Skeletal muscle cell (primary cell): ENCODE measurements around the gene FIBIN.
A peak's percentile ranks its signal among the peaks of the same experiment; 100 is the strongest.
"Not testable (repeated sequence)": the region's sequence is repeated elsewhere in the genome, so short reads cannot be mapped to it uniquely, and the experiment has no call there.

Experiments
- DNase-seq: peaks from one replicate; pipeline ENCODE4 v3.0.0-alpha.2; 2010; ENCODE audit warnings: low read depth
- H3K4me3 ChIP-seq: 2 replicates; pipeline ENCODE4 v1.5.1; 2011; ENCODE audit warnings: low read depth, mild to moderate bottlenecking, control low read depth, low read length, moderate library complexity

The FIBIN gene

GRCh38 chr11:26974996-26975395, 18.9 kb upstream of the FIBIN start:
- H3K4me3 ChIP-seq: no peak overlapping the region
- DNase-seq: no peak

DNA sequence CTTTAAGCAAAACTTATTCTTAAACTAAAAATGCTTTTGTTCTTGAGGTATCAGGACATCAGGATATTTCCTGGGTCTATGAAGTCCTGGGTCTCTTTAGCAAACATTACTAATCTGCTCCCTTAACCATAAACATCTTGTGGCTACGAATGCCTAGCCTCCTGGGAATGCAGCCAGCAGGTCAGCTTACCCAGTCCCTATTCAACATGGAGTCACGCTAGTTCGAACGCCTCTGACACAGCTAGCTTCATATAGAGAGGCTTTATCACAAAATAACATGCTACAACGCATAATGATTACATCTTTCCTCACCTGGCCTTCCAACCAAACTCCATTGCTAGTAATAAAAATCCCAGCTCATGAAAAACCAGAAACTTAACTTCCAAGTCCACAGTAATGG, 17.5 kb upstream of the FIBIN start:
- no peak for DNase-seq

DNA sequence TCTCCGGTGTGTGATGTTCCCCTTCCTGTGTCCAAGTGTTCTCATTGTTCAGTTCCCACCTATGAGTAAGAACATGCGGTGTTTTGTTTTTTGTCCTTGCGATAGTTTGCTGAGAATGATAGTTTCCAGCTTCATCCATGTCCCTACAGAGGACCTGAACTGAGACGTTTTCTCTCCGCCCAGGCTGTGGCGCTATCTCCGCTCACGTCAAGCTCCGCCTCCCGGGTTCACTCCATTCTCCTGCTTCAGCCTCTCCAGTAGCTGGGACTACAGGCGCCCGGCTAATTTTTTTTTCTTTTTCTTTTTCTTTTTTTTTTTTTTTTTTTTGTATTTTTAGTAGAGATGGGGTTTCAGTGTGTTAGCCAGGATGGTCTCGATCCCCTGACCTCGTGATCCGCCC, 16.7 kb upstream of the FIBIN start:
- not testable (repeated sequence) for DNase-seq

More for the DNA sequence above, 17.5 kb upstream of the FIBIN start:
- no peak overlapping the region for H3K4me3 ChIP-seq

DNA sequence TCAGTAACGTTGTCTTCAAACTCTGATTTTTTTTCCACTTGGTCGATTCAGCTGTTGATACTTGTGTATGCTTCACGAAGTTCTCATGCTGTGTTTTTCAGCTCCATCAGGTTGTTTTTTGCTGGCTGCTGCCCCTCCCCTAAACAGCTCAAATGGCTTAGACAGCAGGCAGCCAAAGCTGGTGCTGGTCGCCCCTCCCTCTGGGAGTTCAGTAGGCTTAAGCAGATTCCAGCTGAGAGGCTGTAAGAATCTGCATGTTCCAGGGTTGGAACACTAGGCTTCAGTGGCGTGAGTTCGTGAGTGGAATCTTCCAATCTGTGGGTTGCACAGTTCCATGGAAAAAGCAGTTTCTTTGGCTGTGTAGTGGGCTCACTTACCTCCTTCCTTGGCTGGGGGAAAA, 10.3 kb upstream of the FIBIN start:
- H3K4me3 ChIP-seq: no peak overlapping the region
- no peak for DNase-seq

More for the DNA sequence above, 16.7 kb upstream of the FIBIN start:
- H3K4me3 ChIP-seq: not testable (repeated sequence)

DNA sequence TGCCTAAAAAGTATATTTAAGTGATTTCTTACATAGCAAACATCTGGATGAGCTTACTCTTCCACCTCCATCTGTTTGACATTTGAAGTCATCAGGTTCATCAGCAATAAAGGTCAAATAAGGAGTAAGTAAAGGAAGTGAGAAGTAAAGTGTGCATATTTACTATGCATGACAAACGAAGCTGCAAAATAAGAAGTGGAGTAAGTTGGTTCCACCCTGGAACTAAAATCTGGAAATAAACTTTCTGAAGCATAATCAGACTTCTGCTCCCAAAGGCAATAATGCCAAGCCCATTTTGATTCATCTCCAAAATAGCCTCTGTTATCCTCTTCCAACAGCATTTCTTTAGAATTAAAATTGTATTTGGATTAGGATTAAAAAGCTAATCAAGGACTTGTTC, 8.4 kb upstream of the FIBIN start:
- no peak overlapping the region for H3K4me3 ChIP-seq

GRCh38 chr11:26985943-26986342, 8.0 kb upstream of the FIBIN start:
- no peak overlapping the region for H3K4me3 ChIP-seq
- DNase-seq: no peak

More for the DNA sequence above, 8.4 kb upstream of the FIBIN start:
- no peak for DNase-seq

DNA sequence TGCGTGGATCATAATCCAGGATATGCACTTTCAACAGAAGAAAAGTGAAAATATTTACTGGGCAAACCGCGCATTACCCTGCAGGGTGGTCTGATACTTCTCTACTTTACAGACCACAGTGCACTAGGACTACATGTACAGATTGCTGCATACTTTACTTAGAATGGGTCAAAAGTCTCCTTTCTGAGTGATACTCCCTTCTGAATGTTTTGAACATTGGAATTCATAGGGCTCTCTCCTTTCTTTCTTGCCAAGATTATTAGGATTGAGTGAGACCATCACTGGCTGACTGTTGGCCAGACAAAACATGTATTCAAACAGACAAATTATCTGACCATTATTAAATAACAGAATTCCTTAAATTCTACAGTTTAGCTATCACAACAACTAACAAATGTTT, 6.6 kb upstream of the FIBIN start:
- no peak for DNase-seq
- H3K4me3 ChIP-seq: no peak overlapping the region

DNA sequence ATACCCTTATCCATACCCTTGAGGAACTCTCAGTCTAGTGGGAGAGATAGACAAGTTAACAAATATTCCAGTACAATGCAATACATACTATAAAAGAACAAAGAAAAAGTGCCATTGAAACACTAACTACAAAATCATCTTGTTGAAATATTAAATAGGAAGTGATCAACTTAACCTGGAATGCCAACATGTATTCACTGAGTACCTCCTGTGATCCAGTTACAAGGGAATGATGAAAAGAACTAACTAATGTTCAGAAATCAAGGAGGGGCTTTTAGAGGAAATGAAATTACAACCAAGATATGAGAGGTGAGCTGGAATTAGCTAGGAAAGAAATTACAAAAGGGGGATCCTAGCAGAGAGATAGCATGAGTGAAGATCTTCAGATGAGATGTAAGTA, 6.2 kb upstream of the FIBIN start:
- H3K4me3 ChIP-seq: no peak overlapping the region
- DNase-seq: no peak

- H3K4me3 ChIP-seq: no peak overlapping the region
- DNase-seq: peak; percentile 83
Measured at GRCh38 chr11:26992031-26992541, 1.8 kb upstream of the FIBIN start.

DNA sequence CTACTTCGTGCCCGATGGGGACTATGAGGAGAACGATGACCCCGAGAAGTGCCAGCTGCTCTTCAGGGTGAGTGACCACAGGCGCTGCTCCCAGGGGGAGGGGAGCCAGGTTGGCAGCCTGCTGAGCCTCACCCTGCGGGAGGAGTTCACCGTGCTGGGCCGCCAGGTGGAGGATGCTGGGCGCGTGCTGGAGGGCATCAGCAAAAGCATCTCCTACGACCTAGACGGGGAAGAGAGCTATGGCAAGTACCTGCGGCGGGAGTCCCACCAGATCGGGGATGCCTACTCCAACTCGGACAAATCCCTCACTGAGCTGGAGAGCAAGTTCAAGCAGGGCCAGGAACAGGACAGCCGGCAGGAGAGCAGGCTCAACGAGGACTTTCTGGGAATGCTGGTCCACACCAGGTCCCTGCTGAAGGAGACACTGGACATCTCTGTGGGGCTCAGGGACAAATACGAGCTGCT, 751 bp downstream of the FIBIN start:
- DNase-seq: no peak
- peak overlapping the region; percentile 81 for H3K4me3 ChIP-seq

DNA sequence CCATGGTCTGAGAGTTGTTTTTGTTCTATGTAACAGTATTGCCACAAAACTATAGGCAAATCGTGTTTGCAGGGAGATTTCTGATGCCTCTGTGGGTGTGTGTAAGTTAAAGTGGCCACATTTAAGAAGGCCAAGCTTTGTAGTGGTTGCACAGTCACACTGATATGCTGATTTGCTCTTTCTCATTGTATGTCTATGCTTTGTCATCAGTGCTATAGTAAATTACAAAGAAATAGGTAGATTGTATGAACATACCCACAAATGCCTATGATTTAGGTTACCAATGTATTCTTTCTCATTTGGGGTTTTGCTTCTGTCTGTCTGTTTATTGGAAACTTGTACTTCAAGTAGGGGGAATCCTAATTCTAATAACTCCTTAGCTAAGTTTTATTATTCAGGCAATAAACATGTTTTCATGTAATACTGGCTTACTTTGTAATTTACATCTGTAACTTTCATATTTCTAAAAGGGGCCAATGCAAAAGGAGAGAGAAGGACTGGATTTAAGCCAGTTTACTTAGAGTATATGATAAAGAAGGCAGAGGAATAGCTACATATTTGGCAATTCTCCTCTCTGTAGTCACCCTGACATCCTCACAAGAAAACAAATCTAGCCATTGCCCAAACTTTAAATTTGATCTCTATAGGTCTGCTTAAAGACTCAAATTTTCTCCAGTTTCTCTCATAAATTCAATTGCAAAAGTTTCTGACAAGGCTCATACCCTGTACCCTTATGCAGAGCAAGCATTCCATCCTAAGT, 2.0 kb downstream of the FIBIN start:
- H3K4me3 ChIP-seq: peak overlapping the region; percentile 81
- no peak for DNase-seq

GRCh38 chr11:26997378-26997777, 3.5 kb downstream of the FIBIN start:
- H3K4me3 ChIP-seq: no peak overlapping the region
- DNase-seq: no peak

GRCh38 chr11:27001136-27001730, 7.3 kb downstream of the FIBIN start:
- not testable (repeated sequence) for H3K4me3 ChIP-seq, DNase-seq

DNA sequence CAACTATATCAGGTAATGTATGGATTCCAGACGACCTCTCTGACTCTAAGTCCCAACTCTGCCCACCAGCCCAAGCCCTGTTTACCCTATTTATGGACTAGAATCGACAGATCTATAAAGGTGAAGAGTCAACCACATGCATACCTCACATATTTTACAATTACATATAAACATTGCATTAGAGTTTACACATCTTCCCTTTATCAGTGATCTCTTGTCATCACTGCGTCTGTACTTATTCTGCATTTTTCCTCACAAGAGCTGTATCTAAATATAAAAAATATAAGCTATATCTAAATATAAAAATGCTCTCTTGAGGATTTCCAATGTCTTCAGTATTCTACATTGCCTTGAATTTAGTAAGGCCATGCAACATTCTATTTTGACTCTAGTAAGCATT, 8.5 kb downstream of the FIBIN start:
- H3K4me3 ChIP-seq: no peak overlapping the region
- DNase-seq: no peak

- DNase-seq: no peak
Measured at GRCh38 chr11:27002838-27003237, 8.9 kb downstream of the FIBIN start.

DNA sequence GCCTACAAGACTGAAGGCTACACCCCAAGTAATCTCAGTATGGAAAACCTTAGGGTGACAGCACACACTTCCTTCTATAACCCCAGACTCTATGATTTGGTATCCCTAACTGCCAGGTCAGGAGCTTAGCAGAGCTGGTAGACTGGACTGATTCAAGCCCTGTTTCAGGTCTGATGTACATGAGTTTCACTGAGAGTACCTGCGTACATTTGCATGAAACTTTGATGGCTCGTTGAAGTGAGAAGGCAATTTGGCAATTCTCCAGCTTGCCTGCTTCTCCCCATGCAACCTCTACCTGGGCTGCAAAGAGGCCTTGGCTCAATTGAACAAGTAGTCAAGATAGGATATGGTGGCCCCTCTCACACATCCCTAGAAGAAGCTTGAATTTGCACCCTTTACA, 10.2 kb downstream of the FIBIN start:
- no peak overlapping the region for H3K4me3 ChIP-seq
- DNase-seq: no peak

More at GRCh38 chr11:27002838-27003237, 8.9 kb downstream of the FIBIN start:
- no peak overlapping the region for H3K4me3 ChIP-seq

- no peak for DNase-seq
- H3K4me3 ChIP-seq: no peak overlapping the region
Measured at GRCh38 chr11:27008811-27009535, 15.1 kb downstream of the FIBIN start.

- no peak for DNase-seq
- H3K4me3 ChIP-seq: no peak overlapping the region
Measured at GRCh38 chr11:27011560-27012233, 17.8 kb downstream of the FIBIN start.

DNA sequence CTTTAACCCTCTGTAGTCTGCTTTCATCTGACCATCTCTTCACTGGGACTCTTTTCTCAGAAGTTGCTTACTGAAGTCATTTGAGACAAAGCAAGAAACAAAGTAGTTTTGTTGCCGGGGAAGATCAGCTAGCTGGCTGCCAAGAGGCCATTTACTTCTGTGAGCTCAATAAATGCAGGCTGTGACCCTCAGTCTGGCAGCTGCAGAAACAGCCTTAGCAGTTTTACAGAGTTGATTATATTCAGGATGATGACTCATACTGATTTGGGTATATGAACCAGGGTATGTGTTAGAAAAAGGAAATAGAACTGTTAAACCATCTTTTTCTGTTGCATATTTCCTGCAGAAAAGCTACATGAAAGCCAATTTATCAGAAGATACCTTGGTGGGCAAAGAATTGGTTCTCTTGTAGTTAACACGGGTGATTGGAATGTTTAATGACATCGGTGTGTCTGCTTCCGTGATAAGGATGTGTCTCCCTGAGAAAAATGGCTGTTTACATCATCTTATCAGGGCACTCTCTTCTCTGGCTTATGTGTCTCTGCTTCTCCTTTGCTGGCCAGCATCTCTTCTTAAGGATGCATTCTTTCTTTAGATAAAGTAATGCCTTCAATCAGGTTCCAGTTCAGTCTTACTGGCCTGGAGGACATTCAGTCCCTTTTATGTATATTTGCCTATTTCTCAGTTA, 18.5 kb downstream of the FIBIN start:
- H3K4me3 ChIP-seq: no peak overlapping the region
- peak; percentile 65 for DNase-seq
